Caco-2 (cell line): ENCODE data around the gene RYR2. TPM values are rescaled to one million over a fixed set of nuclear protein-coding genes. Genes with fewer than 3 reads are reported as not detected.

ENCODE experiments used
- BruUV-seq: library from RNA; stranded (reverse); fragments of 400-500 nt; replicated peaks from 2 replicates; lab custom pipeline; 2021; lab: Mats Ljungman, UMichigan
- CTCF ChIA-PET: fragments of 300-600 bp; sonication (Branson Sonifier 250); formaldehyde crosslinking; loops from one replicate; lab custom pipeline; 2022; ENCODE audit warnings: antibody characterized with exemption; lab: Charles Lee
- POLR2A ChIA-PET: fragments of 300-600 bp; sonication (Branson Sonifier 250); formaldehyde crosslinking; loops from one replicate; lab custom pipeline; 2022; ENCODE audit warnings: antibody characterized with exemption; lab: Charles Lee
- DNase-seq, 2 experiments: peaks; one replicate each; pipeline versions ENCODE4 v3.0.0 to v3.0.0-alpha.2; 2020 to 2022
- H3K27me3 ChIP-seq: replicated peaks from 2 replicates; pipeline ENCODE4 v1.6.0; 2011; ENCODE audit warnings: low read length; ENCODE audit not compliant: control insufficient read depth, insufficient read depth
- H3K36me3 ChIP-seq: 2 replicates; pipeline ENCODE4 v1.5.1; 2011; ENCODE audit warnings: low read length; ENCODE audit not compliant: control insufficient read depth, insufficient read depth
- H3K4me1 ChIP-seq: fragments of 250-450 bp; sonication (Bioruptor Pico); 2 replicates; pipeline ENCODE4 v1.5.1; 2020; ENCODE audit warnings: mild to moderate bottlenecking
- H3K4me3 ChIP-seq: 2 replicates; pipeline ENCODE4 v1.5.1; 2011; ENCODE audit warnings: low read depth, mild to moderate bottlenecking, control low read depth, low read length
- H3K9me3 ChIP-seq: fragments of 250-450 bp; sonication (Bioruptor Pico); 2 replicates; pipeline ENCODE4 v1.5.1; 2020; ENCODE audit warnings: mild to moderate bottlenecking, moderate library complexity
- H3K27ac Mint-ChIP-seq: one replicate; pipeline ENCODE4 v1.8.0; 2022; ENCODE audit warnings: mixed read lengths; ENCODE audit not compliant: unreplicated experiment
- H3K27me3 Mint-ChIP-seq: one replicate; pipeline ENCODE4 v1.8.0; 2022; ENCODE audit warnings: mixed read lengths; ENCODE audit not compliant: insufficient read depth, unreplicated experiment
- H3K36me3 Mint-ChIP-seq: one replicate; pipeline ENCODE4 v1.8.0; 2022; ENCODE audit warnings: mild to moderate bottlenecking, mixed read lengths; ENCODE audit not compliant: insufficient read depth, unreplicated experiment
- H3K4me1 Mint-ChIP-seq: one replicate; pipeline ENCODE4 v1.8.0; 2022; ENCODE audit warnings: low read depth, mixed read lengths; ENCODE audit not compliant: unreplicated experiment
- H3K4me3 Mint-ChIP-seq: one replicate; pipeline ENCODE4 v1.8.0; 2022; ENCODE audit warnings: mild to moderate bottlenecking, moderate library complexity, mixed read lengths; ENCODE audit not compliant: unreplicated experiment
- H3K9me3 Mint-ChIP-seq: one replicate; pipeline ENCODE4 v1.8.0; 2022; ENCODE audit warnings: mixed read lengths; ENCODE audit not compliant: unreplicated experiment
- CTCF ChIP-seq, 2 experiments: fragments of 200-600 bp in 1 of 2; IDR thresholded peaks; 1 replicate in 1 of 2; 2 replicates in 1 of 2; pipeline versions ENCODE4 v1.5.1 to v1.8.0; 2011 to 2022; ENCODE audit warnings: antibody characterized with exemption in 1 of 2, control low read depth in 1 of 2, inconsistent platforms in 1 of 2, low read depth in 1 of 2, low read length in 1 of 2, mild to moderate bottlenecking in 1 of 2, moderate library complexity in 1 of 2; ENCODE audit not compliant: insufficient read depth in 1 of 2, severe bottlenecking in 1 of 2, unreplicated experiment in 1 of 2
- intact Hi-C: fragments of 100-400 bp; cut with micrococcal nuclease; formaldehyde crosslinking; loops from one replicate; pipeline ENCODE4 v1.10.0; 2022; ENCODE audit not compliant: unreplicated experiment
- total RNA-seq: library from RNA; stranded (reverse); gene quantifications from 2 replicates; pipeline ENCODE4 v1.2.3, GENCODE V29; 2022

The RYR2 gene
- total RNA-seq, 1 experiment from 2014 or later = 3.4 TPM

DNA sequence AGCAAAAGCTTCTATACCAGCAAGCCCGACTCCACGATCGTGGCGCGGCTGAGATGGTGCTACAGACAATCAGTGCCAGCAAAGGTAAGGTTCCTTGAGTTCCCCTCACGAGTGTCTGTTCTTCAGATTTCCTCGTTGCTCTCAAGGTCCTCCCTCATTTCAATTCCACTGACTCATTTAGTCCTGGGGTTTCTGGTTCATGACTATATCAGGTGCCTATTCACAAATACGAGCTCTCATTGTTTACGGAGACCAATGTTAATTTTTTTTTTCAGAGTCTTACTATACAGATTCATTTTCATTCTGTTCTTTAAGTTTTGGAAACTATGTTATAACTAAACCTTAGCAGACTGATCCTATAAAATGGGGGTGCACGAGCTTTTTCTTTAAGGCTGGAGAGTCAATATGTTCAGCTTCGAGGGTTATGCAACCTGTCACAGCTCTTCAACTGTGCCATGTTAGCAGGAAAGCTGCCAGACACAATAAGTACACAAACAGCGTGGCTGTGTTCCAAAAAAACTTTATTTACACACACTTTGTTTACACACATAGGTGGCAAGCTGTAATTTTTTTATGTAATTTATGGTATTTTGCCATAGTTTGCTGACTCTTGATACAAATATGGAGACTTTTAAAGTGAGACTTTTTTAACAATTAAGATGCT is 714.5 kb downstream of the RYR2 start:
- no peaks in the 10 kb centered on the region for H3K27me3 ChIP-seq
- peaks cover 17% of the 10 kb centered on the region for H3K4me1 Mint-ChIP-seq
- H3K9me3 Mint-ChIP-seq = no peaks in the 10 kb centered on the region
- no peak for DNase-seq
- TF ChIP-seq CTCF (IDR thresholded peaks at IDR 0.05; ENCODE audit: insufficient read depth in 1 of 2, low read depth in 1 of 2, low read length in 1 of 2, severe bottlenecking in 1 of 2, unreplicated experiment in 1 of 2) = no peak
- peaks cover 23% of the 10 kb centered on the region for H3K4me1 ChIP-seq
- H3K27ac Mint-ChIP-seq = no peak overlapping the region
- ChIA-PET POLR2A (no interaction called here), CTCF (interaction anchor here (0.6 kb wide), 1 partner anchor 25 kb away, joined by 7 read pairs; no protein-coding TSS in a partner anchor)
- intact Hi-C loops = no loop called here
- no peak overlapping the region for H3K4me3 ChIP-seq
- H3K9me3 ChIP-seq = no peaks in the 10 kb centered on the region
- no peaks in the 10 kb centered on the region for H3K27me3 Mint-ChIP-seq
- H3K4me3 Mint-ChIP-seq = no peak overlapping the region
- no peaks in the 10 kb centered on the region for H3K36me3 Mint-ChIP-seq
- H3K36me3 ChIP-seq = no peaks in the 10 kb centered on the region
- no TSS peak for BruUV-seq

DNA sequence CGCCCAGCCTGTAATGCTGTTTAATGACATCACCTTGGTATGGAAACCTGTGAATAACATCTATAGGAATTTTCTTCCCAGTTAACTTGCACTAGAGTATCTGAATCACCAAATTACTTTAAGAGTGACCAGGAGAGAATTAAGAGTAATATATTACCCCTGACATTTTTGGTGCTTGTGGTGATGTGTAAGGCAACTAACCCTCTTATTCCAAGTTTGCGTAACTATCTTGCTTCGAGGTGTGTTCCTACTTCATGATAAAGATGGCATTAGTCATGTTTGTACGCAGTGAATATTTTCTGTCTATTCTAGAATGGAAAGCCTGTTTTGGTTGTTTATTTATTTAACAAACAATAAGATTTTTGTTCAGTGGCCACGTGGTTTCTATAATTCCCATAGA is 717.4 kb downstream of the RYR2 start:
- Histone ChIP-seq H3K4me3 (no peak overlapping the region), H3K27me3 (no peaks in the 10 kb centered on the region), H3K36me3 (no peaks in the 10 kb centered on the region), H3K9me3 (no peaks in the 10 kb centered on the region), H3K4me1 (peaks cover 25% of the 10 kb centered on the region)
- no peak for TF ChIP-seq CTCF (IDR thresholded peaks at IDR 0.05; ENCODE audit: insufficient read depth in 1 of 2, low read depth in 1 of 2, low read length in 1 of 2, severe bottlenecking in 1 of 2, unreplicated experiment in 1 of 2)
- BruUV-seq = no TSS peak
- no peak overlapping the region for H3K27ac Mint-ChIP-seq
- POLR2A ChIA-PET = no interaction called here
- no peak for DNase-seq
- H3K9me3 Mint-ChIP-seq = no peaks in the 10 kb centered on the region
- CTCF ChIA-PET = no interaction called here
- H3K4me3 Mint-ChIP-seq = no peak overlapping the region
- intact Hi-C loops = no loop called here
- H3K27me3 Mint-ChIP-seq = no peaks in the 10 kb centered on the region
- H3K4me1 Mint-ChIP-seq = peaks cover 28% of the 10 kb centered on the region
- H3K36me3 Mint-ChIP-seq = no peaks in the 10 kb centered on the region

DNA sequence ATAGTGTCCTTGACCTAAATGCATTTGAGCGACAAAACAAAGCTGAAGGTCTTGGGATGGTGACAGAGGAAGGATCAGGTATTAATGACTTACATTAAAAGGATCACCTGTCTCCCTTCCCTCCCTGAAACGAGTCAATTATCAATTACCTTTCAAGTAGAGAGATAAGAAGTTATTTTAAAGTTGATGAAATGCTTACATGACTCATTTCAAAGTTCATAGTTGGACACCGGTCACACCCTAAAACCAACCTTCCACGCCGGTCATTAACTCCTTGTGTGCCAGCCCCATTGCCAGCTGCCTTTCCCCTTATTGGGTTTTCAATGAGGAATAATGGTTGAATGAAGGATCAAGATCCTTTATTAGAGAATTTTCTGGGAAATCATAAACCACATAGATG is 719.0 kb downstream of the RYR2 start:
- POLR2A ChIA-PET = no interaction called here
- no TSS peak for BruUV-seq
- intact Hi-C loops = no loop called here
- TF ChIP-seq CTCF (IDR thresholded peaks at IDR 0.05; ENCODE audit: insufficient read depth in 1 of 2, low read depth in 1 of 2, low read length in 1 of 2, severe bottlenecking in 1 of 2, unreplicated experiment in 1 of 2) = no peak
- CTCF ChIA-PET = interaction anchor here (0.7 to 1.6 kb wide), 2 partner anchors 39 to 1069 kb away, joined by 4 to 6 read pairs; no protein-coding TSS in a partner anchor
- Histone ChIP-seq H3K36me3 (no peaks in the 10 kb centered on the region), H3K4me1 (peaks cover 25% of the 10 kb centered on the region), H3K9me3 (no peaks in the 10 kb centered on the region), H3K4me3 (no peak overlapping the region), H3K27me3 (no peaks in the 10 kb centered on the region)
- Mint-ChIP-seq H3K27me3 (no peaks in the 10 kb centered on the region), H3K27ac (peak overlapping the region; percentile 82), H3K4me3 (peak overlapping the region; percentile 48), H3K9me3 (no peaks in the 10 kb centered on the region), H3K36me3 (no peaks in the 10 kb centered on the region), H3K4me1 (peaks cover 28% of the 10 kb centered on the region)
- peak; percentile 62 to 73 for DNase-seq
